Endothelial cell of umbilical vein (primary cell): Measurements from ENCODE around the gene RAB4B. TPM values are rescaled to one million over a fixed set of nuclear protein-coding genes. Genes with fewer than 3 reads are reported as not detected.

Experiments
- BruUV-seq: library from RNA; stranded (reverse); fragments of 400-500 nt; replicated peaks from 2 replicates; lab custom pipeline; 2021; lab: Mats Ljungman, UMichigan
- CTCF ChIA-PET: fragments of 300-600, 350-600 bp; sonication (Branson Sonifier 250); formaldehyde crosslinking; loops from one replicate; lab custom pipeline; 2021; ENCODE audit warnings: antibody characterized with exemption, inconsistent platforms; lab: Charles Lee
- POLR2A ChIA-PET: fragments of 300-600, 350-600 bp; sonication (Branson Sonifier 250); formaldehyde crosslinking; loops from one replicate; lab custom pipeline; 2021; ENCODE audit warnings: antibody characterized with exemption, inconsistent platforms; lab: Charles Lee
- DNase-seq: peaks from one replicate; pipeline ENCODE4 v3.0.0-alpha.2; 2011; ENCODE audit warnings: low read depth, low spot score
- FAIRE-seq: peaks from 2 replicates; lab custom pipeline; 2011; peaks lifted over from hg19 to GRCh38; lab: Jason Lieb, UNC
- H2AFZ ChIP-seq: 2 replicates; pipeline ENCODE4 v1.6.0; 2012; ENCODE audit warnings: low read depth, low read length, control low read depth, inconsistent platforms
- H3K27ac ChIP-seq: 2 replicates; pipeline ENCODE4 v1.5.1; 2011; ENCODE audit warnings: low read depth, mild to moderate bottlenecking, control low read depth, low read length, moderate library complexity; ENCODE audit not compliant: insufficient read depth
- H3K27me3 ChIP-seq, 2 experiments: 2 replicates each; pipeline versions ENCODE4 v1.6.0 to v1.6.1; 2011; ENCODE audit warnings: low read length in 2 of 2, mixed read lengths in 1 of 2; ENCODE audit not compliant: control insufficient read depth in 2 of 2, insufficient read depth in 2 of 2
- H3K36me3 ChIP-seq, 2 experiments: 2 replicates in 1 of 2; 3 replicates in 1 of 2; pipeline ENCODE4 v1.5.1; 2011; ENCODE audit warnings: low read length in 2 of 2, mild to moderate bottlenecking in 1 of 2, moderate library complexity in 1 of 2; ENCODE audit not compliant: control insufficient read depth in 2 of 2, insufficient read depth in 2 of 2; ENCODE audit errors: extremely low read depth in 1 of 2
- H3K4me1 ChIP-seq: 3 replicates; pipeline ENCODE4 v1.5.1; 2011; ENCODE audit warnings: mild to moderate bottlenecking, low read length; ENCODE audit not compliant: control insufficient read depth, insufficient read depth; ENCODE audit errors: extremely low read depth
- H3K4me2 ChIP-seq: 2 replicates; pipeline ENCODE4 v1.6.1; 2011; ENCODE audit warnings: low read length, control low read depth, mixed read lengths; ENCODE audit not compliant: insufficient read depth
- H3K4me3 ChIP-seq, 3 experiments: fragments of 200-600 bp in 1 of 3; sonication (generic), shearing (Covaris generic) in 1 of 3; replicated peaks in 1 of 3; 2 replicates each; pipeline ENCODE4 v1.5.1; 2011 to 2016; ENCODE audit warnings: control low read depth in 3 of 3, low read length in 3 of 3, mild to moderate bottlenecking in 2 of 3, inconsistent platforms in 1 of 3, low read depth in 1 of 3, moderate library complexity in 1 of 3; ENCODE audit not compliant: insufficient read depth in 1 of 3
- H3K79me2 ChIP-seq: 2 replicates; pipeline ENCODE4 v1.6.0; 2012; ENCODE audit warnings: low read length, inconsistent platforms; ENCODE audit not compliant: control insufficient read depth, insufficient read depth
- H3K9ac ChIP-seq: replicated peaks from 2 replicates; pipeline ENCODE3; 2011; ENCODE audit warnings: low read length, control low read depth; ENCODE audit not compliant: insufficient read depth; ENCODE audit errors: extremely low read depth
- H3K9me1 ChIP-seq: replicated peaks from 3 replicates; pipeline ENCODE4 v1.6.0; 2011; ENCODE audit warnings: mild to moderate bottlenecking, low read length; ENCODE audit not compliant: control insufficient read depth, insufficient read depth; ENCODE audit errors: extremely low read depth
- H3K9me3 ChIP-seq: replicated peaks from 2 replicates; pipeline ENCODE4 v1.5.1; 2012; ENCODE audit warnings: low read length, inconsistent platforms; ENCODE audit not compliant: control insufficient read depth, insufficient read depth
- H4K20me1 ChIP-seq: replicated peaks from 2 replicates; pipeline ENCODE3; 2011; ENCODE audit warnings: mild to moderate bottlenecking, low read length; ENCODE audit not compliant: control insufficient read depth, insufficient read depth; ENCODE audit errors: extremely low read depth
- EZH2 ChIP-seq: IDR thresholded peaks from 2 replicates; pipeline ENCODE4 v1.6.1; 2012; ENCODE audit warnings: borderline replicate concordance, low read depth, mild to moderate bottlenecking, moderate library complexity, low read length, inconsistent platforms; ENCODE audit not compliant: severe bottlenecking
- FOS ChIP-seq: IDR thresholded peaks from 2 replicates; pipeline ENCODE4 v1.6.1; 2011; ENCODE audit warnings: mild to moderate bottlenecking, low read length, moderate library complexity, borderline replicate concordance; ENCODE audit not compliant: insufficient read depth
- GATA2 ChIP-seq: IDR thresholded peaks from 2 replicates; pipeline ENCODE4 v1.7.0; 2011; ENCODE audit warnings: low read depth, mild to moderate bottlenecking, moderate library complexity, mixed read lengths, low read length; ENCODE audit not compliant: insufficient read length, insufficient read depth
- JUN ChIP-seq: IDR thresholded peaks from 2 replicates; pipeline ENCODE4 v1.6.1; 2011; ENCODE audit warnings: borderline replicate concordance, low read depth; ENCODE audit not compliant: insufficient read length, insufficient read depth
- POLR2A ChIP-seq: IDR thresholded peaks from 2 replicates; pipeline ENCODE4 v1.6.1; 2012; ENCODE audit warnings: low read depth, mild to moderate bottlenecking, control low read depth, low read length
- POLR2AphosphoS5 ChIP-seq: IDR thresholded peaks from 2 replicates; pipeline ENCODE4 v1.6.1; 2012; ENCODE audit warnings: low read depth, mild to moderate bottlenecking, control low read depth, low read length, moderate library complexity; ENCODE audit not compliant: insufficient read depth
- dilution Hi-C: fragments of 300-500 bp; cut with MboI; formaldehyde crosslinking; loops from one replicate; pipeline ENCODE4 v1.15.0; 2019; ENCODE audit warnings: low sequenced_read_pairs; ENCODE audit not compliant: extremely low pct_ligation_motif_present
- intact Hi-C: fragments of 100-400 bp; cut with micrococcal nuclease; formaldehyde crosslinking; loops from one replicate; pipeline ENCODE4 v1.10.0; 2022
- polyA plus RNA-seq, 4 experiments: library from polyadenylated mRNA; depleted of rRNA in 3 of 4; stranded (reverse) in 3 of 4; unstranded in 1 of 4; fragments of >200 nt; gene quantifications; 2 replicates each; pipeline versions ENCODE4 v1.2.1 to v1.2.3, GENCODE V29; 2011 to 2012; ENCODE audit warnings: missing spikeins in 1 of 4
- total RNA-seq: library from RNA; stranded (reverse); gene quantifications from 2 replicates; pipeline ENCODE4 v1.2.3, GENCODE V29; 2021
- TF ChIP-seq, protein P1 (sequence below): IDR thresholded peaks from 2 replicates; pipeline ENCODE4 v1.6.1; 2011; ENCODE audit not compliant: insufficient read depth, insufficient read length
- TF ChIP-seq, protein P2 (sequence below), 2 donors: IDR thresholded peaks; 1 replicate in 1 of 2; 2 replicates in 1 of 2; pipeline ENCODE4 v1.5.1; 2011; ENCODE audit warnings: low read length in 2 of 2, mild to moderate bottlenecking in 2 of 2, moderate library complexity in 2 of 2, control low read depth in 1 of 2, inconsistent platforms in 1 of 2, low read depth in 1 of 2; ENCODE audit not compliant: insufficient read depth in 1 of 2; ENCODE audit errors: extremely low read depth in 1 of 2

RAB4B gene
- total and polyA plus RNA-seq, 2 donors (not counting 3 experiments of a cell fraction or from before 2014, with no cell fraction given) = 33.6 to 61.0 TPM

DNA sequence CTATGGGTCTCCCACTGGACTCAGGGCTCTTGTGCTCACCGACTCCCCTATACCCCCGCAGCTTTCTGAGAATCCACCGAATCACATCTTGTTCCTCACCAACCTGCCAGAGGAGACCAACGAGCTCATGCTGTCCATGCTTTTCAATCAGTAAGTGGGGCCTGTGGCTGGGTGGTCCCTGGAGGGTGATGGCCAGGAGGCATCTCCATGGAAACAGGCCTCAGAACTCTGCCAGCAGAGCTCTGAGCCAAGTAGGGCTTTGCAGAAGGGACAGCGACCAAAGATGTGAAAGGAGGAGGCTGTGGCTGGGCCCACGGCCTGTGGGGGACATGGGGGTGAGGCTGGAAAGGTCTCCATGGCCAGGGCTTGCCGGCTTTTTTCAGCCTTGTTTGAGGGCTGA lies 14.5 kb upstream of the RAB4B start:
- intact Hi-C loops (no loop called here), dilution Hi-C loops (no loop called here)
- no TSS peak for BruUV-seq
- Histone ChIP-seq H3K4me2 (no peak overlapping the region), H3K27ac (no peak overlapping the region), H3K4me3 (no peak overlapping the region), H3K9ac (no peak overlapping the region), H3K27me3 (no peaks in the 10 kb centered on the region), H3K9me3 (no peaks in the 10 kb centered on the region), H3K36me3 (peaks cover 25 to 54% of the 10 kb centered on the region in 2 experiments), H2AFZ (no peak overlapping the region), H3K4me1 (peaks cover 18% of the 10 kb centered on the region), H3K9me1 (no peaks in the 10 kb centered on the region), H4K20me1 (no peaks in the 10 kb centered on the region), H3K79me2 (peaks cover 17% of the 10 kb centered on the region)
- ChIA-PET POLR2A (no interaction called here), CTCF (no interaction called here)
- TF ChIP-seq FOS (no peak), POLR2AphosphoS5 (no peak), GATA2 (no peak), JUN (no peak), EZH2 (no peak), POLR2A (no peak)
- TF ChIP-seq, protein P1, sequence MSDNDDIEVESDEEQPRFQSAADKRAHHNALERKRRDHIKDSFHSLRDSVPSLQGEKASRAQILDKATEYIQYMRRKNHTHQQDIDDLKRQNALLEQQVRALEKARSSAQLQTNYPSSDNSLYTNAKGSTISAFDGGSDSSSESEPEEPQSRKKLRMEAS = no peak
- TF ChIP-seq, protein P2, sequence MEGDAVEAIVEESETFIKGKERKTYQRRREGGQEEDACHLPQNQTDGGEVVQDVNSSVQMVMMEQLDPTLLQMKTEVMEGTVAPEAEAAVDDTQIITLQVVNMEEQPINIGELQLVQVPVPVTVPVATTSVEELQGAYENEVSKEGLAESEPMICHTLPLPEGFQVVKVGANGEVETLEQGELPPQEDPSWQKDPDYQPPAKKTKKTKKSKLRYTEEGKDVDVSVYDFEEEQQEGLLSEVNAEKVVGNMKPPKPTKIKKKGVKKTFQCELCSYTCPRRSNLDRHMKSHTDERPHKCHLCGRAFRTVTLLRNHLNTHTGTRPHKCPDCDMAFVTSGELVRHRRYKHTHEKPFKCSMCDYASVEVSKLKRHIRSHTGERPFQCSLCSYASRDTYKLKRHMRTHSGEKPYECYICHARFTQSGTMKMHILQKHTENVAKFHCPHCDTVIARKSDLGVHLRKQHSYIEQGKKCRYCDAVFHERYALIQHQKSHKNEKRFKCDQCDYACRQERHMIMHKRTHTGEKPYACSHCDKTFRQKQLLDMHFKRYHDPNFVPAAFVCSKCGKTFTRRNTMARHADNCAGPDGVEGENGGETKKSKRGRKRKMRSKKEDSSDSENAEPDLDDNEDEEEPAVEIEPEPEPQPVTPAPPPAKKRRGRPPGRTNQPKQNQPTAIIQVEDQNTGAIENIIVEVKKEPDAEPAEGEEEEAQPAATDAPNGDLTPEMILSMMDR (IDR thresholded peaks at IDR 0.05; ENCODE audit: extremely low read depth in 1 of 2, insufficient read depth in 1 of 2, low read depth in 1 of 2, low read length in 2 of 2) = no peak
- no peak for FAIRE-seq
- DNase-seq = no peak
